KMS-11 (cell line): Measurements from ENCODE around the gene PLBD2.

Source experiments
- H2AFZ ChIP-seq: fragments of 200-600 bp; sonication (generic); 2 replicates; pipeline ENCODE4 v1.6.1; 2016; ENCODE audit warnings: antibody characterized with exemption, mixed run types, low read depth
- H3K27ac ChIP-seq: fragments of 200-600 bp; sonication (generic); 2 replicates; pipeline ENCODE4 v1.6.1; 2016; ENCODE audit warnings: mild to moderate bottlenecking, mixed run types
- H3K27me3 ChIP-seq: fragments of 200-600 bp; sonication (generic); 2 replicates; pipeline ENCODE4 v1.6.1; 2017; ENCODE audit warnings: mild to moderate bottlenecking, low read depth, mixed run types, moderate library complexity; ENCODE audit not compliant: insufficient read depth
- H3K36me3 ChIP-seq: fragments of 200-600 bp; sonication (generic); 2 replicates; pipeline ENCODE4 v1.6.1; 2017; ENCODE audit warnings: mild to moderate bottlenecking, mixed run types; ENCODE audit not compliant: insufficient read depth
- H3K4me1 ChIP-seq: fragments of 200-600 bp; sonication (generic); 2 replicates; pipeline ENCODE4 v1.6.1; 2016; ENCODE audit warnings: mild to moderate bottlenecking, low read depth, mixed run types; ENCODE audit not compliant: poor library complexity, severe bottlenecking
- H3K4me2 ChIP-seq: fragments of 200-600 bp; sonication (generic); 2 replicates; pipeline ENCODE4 v1.7.0; 2016; ENCODE audit warnings: mild to moderate bottlenecking, mixed run types
- H3K4me3 ChIP-seq: fragments of 200-600 bp; sonication (generic); IDR thresholded peaks from 2 replicates; pipeline ENCODE4 v1.6.1; 2017; ENCODE audit warnings: low read depth, low read length, mixed read lengths; ENCODE audit not compliant: insufficient read depth
- H3K79me2 ChIP-seq: fragments of 200-600 bp; sonication (generic); 2 replicates; pipeline ENCODE4 v1.6.1; 2016; ENCODE audit warnings: low read depth, mixed run types; ENCODE audit not compliant: insufficient read depth
- H3K9ac ChIP-seq: fragments of 200-600 bp; sonication (generic); 2 replicates; pipeline ENCODE4 v1.6.1; 2016; ENCODE audit warnings: mild to moderate bottlenecking, mixed run types
- H4K20me1 ChIP-seq: fragments of 200-600 bp; sonication (generic); 2 replicates; pipeline ENCODE4 v1.6.1; 2016; ENCODE audit warnings: mild to moderate bottlenecking, mixed run types; ENCODE audit not compliant: insufficient read depth
- CTCF ChIP-seq: fragments of 200-600 bp; sonication (generic); conservative IDR thresholded peaks from 2 replicates; pipeline ENCODE4 v1.6.1; 2017; ENCODE audit warnings: low read depth, mild to moderate bottlenecking, antibody characterized with exemption, low read length, moderate library complexity, mixed read lengths

PLBD2 gene

GRCh38 chr12:113366827-113367226 is 8.4 kb downstream of the PLBD2 start:
- Histone ChIP-seq H3K36me3 (no peaks in the 10 kb centered on the region), H3K4me2 (no peak overlapping the region), H2AFZ (no peak overlapping the region), H3K27me3 (no peaks in the 10 kb centered on the region), H3K27ac (no peak overlapping the region), H3K4me3 (no peak overlapping the region), H3K9ac (no peak overlapping the region), H3K79me2 (no peaks in the 10 kb centered on the region), H4K20me1 (no peaks in the 10 kb centered on the region), H3K4me1 (no peaks in the 10 kb centered on the region)
- TF ChIP-seq CTCF, result no peak

- no peak overlapping the region for H3K4me2 ChIP-seq
- no peaks in the 10 kb centered on the region for H4K20me1 ChIP-seq
- H3K79me2 ChIP-seq, result no peaks in the 10 kb centered on the region
- no peaks in the 10 kb centered on the region for H3K4me1 ChIP-seq
- H2AFZ ChIP-seq, result no peak overlapping the region
- H3K36me3 ChIP-seq, result no peaks in the 10 kb centered on the region
- TF ChIP-seq CTCF, result no peak
- H3K9ac ChIP-seq, result no peak overlapping the region
- H3K4me3 ChIP-seq, result no peak overlapping the region
- H3K27ac ChIP-seq, result no peak overlapping the region
- no peaks in the 10 kb centered on the region for H3K27me3 ChIP-seq
These were observed 9.9 kb downstream of the PLBD2 start for GRCh38 chr12:113368331-113368730.

DNA sequence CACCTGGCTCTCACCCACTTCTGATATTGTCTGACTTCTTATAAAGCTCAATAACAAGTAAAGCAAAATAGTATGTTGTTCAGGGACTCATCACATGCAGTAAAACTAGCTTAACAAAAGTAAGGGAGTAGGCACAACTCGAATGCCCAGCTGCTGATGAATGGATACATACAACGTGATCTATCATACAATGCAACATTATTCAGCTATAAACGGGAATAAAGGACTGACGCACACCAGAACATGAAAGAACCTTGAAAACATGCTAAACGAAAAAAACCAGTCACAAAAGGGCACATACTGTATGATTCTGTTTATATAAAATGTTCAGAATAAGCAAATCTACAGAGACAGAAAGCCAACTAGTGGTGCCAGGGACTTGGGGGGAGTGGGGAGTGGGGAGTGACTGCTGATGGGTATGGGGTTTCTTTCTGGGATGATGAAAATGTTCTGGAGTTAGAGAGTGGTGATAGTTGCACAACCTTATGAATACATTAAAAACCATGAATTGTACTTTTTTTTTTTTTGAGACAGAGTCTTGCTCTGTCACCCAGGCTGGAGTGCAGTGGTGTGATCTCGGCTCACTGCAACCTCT is 11.1 kb downstream of the PLBD2 start:
- Histone ChIP-seq H3K9ac (no peak overlapping the region), H2AFZ (no peak overlapping the region), H3K4me3 (no peak overlapping the region), H3K79me2 (no peaks in the 10 kb centered on the region), H3K4me1 (no peaks in the 10 kb centered on the region), H3K4me2 (no peak overlapping the region), H4K20me1 (no peaks in the 10 kb centered on the region), H3K27me3 (no peaks in the 10 kb centered on the region), H3K27ac (no peak overlapping the region), H3K36me3 (no peaks in the 10 kb centered on the region)
- TF ChIP-seq CTCF, result no peak

DNA sequence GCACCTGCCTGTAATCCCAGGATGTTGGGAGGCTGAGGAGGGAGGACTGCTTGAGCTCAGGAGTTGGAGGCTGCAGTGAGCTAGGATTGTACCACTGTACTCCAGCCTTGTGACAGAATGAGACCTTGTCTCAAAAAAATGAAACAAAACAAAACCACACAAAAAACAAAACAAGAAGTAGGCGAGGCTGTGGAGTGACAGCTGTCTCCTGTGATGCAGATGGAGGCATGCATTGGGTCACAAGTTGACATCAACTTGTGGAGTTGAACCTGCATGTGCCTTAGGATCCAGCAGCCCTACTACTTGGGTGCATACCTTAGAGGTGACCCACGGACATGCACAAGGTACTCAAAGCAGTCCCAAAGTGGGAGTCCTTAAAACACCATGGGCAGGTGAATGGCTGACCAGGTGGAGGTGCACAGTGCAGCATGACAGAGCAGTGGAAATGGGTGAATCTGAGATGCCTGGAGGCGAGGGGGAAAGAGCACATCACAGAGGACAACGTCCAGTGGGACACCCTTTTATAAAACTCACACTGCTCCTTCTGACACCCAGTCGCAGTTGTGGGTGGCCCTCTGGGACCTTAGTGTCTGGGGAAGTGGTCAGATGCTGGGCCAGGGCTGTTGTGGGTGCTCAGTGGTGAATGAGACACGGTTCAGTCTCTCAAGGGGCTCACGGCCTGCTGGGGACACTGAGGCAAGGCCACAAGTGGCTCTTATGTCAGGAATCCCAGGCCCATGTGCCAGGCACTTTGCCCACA is 12.7 kb downstream of the PLBD2 start:
- Histone ChIP-seq H3K79me2 (no peaks in the 10 kb centered on the region), H3K4me3 (no peak overlapping the region), H3K36me3 (no peaks in the 10 kb centered on the region), H3K27me3 (no peaks in the 10 kb centered on the region), H3K4me2 (no peak overlapping the region), H3K9ac (no peak overlapping the region), H4K20me1 (no peaks in the 10 kb centered on the region), H3K4me1 (no peaks in the 10 kb centered on the region), H2AFZ (no peak overlapping the region), H3K27ac (no peak overlapping the region)
- no peak for TF ChIP-seq CTCF
